Measurements from ENCODE around the gene ST6GAL1.
"Not testable (repeated sequence)": the region's sequence is repeated elsewhere in the genome, so short reads cannot be mapped to it uniquely, and the experiment has no call there.

The ST6GAL1 gene

DNA sequence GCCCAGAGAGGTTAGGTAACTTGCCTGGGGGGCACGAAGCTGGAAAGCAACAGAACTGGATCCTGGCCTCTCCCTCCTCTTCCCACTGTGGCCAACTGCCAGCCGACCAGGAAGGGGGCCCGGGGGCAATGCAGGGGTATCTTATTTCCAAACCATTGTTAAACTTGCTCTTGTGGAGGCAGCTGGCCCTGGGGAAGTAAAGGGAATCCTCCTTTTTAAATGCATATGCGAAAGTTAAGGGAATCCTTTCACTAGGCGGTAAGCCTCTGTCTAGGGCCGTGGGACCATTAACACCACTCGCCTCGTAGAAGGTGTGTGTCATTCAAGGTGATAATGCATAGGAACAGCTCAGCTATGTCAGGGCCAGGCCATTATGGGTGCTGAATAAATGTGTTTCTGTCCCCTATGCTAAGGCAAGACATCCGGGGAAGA, 68.6 kb downstream of the ST6GAL1 start:
- H3K9me3 Mint-ChIP-seq = peaks cover 8% of the 10 kb centered on the region
- H3K4me3 Mint-ChIP-seq = no peak overlapping the region
- H3K27ac Mint-ChIP-seq = no peak overlapping the region
- peaks cover 26% of the 10 kb centered on the region for H3K36me3 Mint-ChIP-seq (ENCODE audit: low read depth)
- peaks cover 73% of the 10 kb centered on the region for H3K4me1 Mint-ChIP-seq (ENCODE audit: low read depth)
- no peaks in the 10 kb centered on the region for H3K27me3 Mint-ChIP-seq

DNA sequence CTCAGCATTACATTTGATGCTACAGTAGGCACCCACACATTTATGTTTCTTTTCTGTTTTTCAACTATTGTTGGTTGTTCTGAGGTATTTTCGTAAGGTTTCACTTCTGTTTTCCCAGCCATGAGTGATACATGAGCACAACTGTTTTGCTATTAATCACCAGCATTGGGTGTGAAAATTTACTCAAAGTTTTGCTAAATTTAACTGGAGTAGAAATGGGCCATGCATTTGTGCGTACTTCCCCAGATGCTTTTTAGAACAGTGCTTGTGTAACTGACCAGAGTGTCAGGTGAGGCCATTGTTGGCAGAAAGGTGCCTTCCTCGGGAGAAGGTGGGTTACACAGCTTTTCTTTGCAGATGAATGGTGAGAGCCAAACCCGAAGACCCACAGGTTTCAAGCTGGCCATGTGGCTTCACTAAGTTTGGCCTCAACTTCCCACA, 70.4 kb downstream of the ST6GAL1 start:
- Mint-ChIP-seq H3K4me3 (peak overlapping the region; percentile 61), H3K4me1 (ENCODE audit: low read depth) (peaks cover 85% of the 10 kb centered on the region), H3K27ac (peak overlapping the region; percentile 89), H3K36me3 (ENCODE audit: low read depth) (peaks cover 40% of the 10 kb centered on the region), H3K9me3 (peaks cover 14% of the 10 kb centered on the region), H3K27me3 (no peaks in the 10 kb centered on the region)

- H3K27ac Mint-ChIP-seq = no peak overlapping the region
- H3K4me3 Mint-ChIP-seq = no peak overlapping the region
- peaks cover 90% of the 10 kb centered on the region for H3K4me1 Mint-ChIP-seq (ENCODE audit: low read depth)
- H3K9me3 Mint-ChIP-seq = peaks cover 18% of the 10 kb centered on the region
- H3K36me3 Mint-ChIP-seq (ENCODE audit: low read depth) = peaks cover 61% of the 10 kb centered on the region
- no peaks in the 10 kb centered on the region for H3K27me3 Mint-ChIP-seq
These were observed 72.6 kb downstream of the ST6GAL1 start for GRCh38 chr3:187002915-187003314.

DNA sequence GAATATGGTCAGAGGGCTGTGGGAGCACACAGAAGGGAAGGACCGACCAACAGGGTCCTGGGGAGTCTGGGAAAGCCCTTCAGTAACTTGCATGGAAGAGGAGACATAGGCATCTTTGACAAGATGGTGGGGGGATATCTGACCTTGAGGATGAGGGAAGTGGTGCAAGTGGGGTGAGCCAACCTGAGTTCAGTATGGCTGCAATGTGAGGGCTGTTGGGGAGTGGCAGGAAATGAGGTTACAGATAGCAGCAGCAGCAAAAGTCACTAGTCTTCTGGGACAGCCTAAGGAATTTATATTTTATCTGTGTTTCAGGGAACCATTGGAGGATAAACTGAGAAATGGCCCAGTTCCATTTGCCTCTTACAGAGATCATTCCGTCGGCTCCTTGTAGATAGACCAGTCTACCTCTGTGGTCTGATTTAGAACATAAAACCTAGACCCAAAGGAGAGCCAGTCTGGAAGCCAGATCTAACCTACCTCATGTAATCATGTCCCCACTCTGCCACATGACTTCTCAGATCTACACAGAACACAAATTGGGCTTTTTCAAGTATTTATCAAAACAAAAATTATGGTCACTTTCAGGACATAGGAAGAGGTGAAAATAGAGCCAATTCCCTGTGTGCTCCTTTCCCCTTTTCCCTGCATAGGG, 75.6 kb downstream of the ST6GAL1 start:
- Mint-ChIP-seq H3K27me3 (no peaks in the 10 kb centered on the region), H3K9me3 (peaks cover 22% of the 10 kb centered on the region), H3K27ac (peak overlapping the region; percentile 51), H3K36me3 (ENCODE audit: low read depth) (peaks cover 67% of the 10 kb centered on the region), H3K4me3 (no peak overlapping the region), H3K4me1 (ENCODE audit: low read depth) (peaks cover 79% of the 10 kb centered on the region)

- peaks cover 80% of the 10 kb centered on the region for H3K4me1 Mint-ChIP-seq (ENCODE audit: low read depth)
- H3K27ac Mint-ChIP-seq = peak overlapping the region; percentile 7
- H3K27me3 Mint-ChIP-seq = no peaks in the 10 kb centered on the region
- H3K9me3 Mint-ChIP-seq = peaks cover 20% of the 10 kb centered on the region
- no peak overlapping the region for H3K4me3 Mint-ChIP-seq
- peaks cover 60% of the 10 kb centered on the region for H3K36me3 Mint-ChIP-seq (ENCODE audit: low read depth)
These were observed 76.7 kb downstream of the ST6GAL1 start for GRCh38 chr3:187006864-187007630.

GRCh38 chr3:187010382-187010781, 80.1 kb downstream of the ST6GAL1 start:
- H3K9me3 Mint-ChIP-seq, H3K4me3 Mint-ChIP-seq, H3K27me3 Mint-ChIP-seq, H3K27ac Mint-ChIP-seq: not testable (repeated sequence)
- Mint-ChIP-seq H3K4me1 (ENCODE audit: low read depth) (peaks cover 78% of the 10 kb centered on the region), H3K36me3 (ENCODE audit: low read depth) (peaks cover 49% of the 10 kb centered on the region)

- H3K27ac Mint-ChIP-seq = peak overlapping the region; percentile 94
- peaks cover 47% of the 10 kb centered on the region for H3K36me3 Mint-ChIP-seq (ENCODE audit: low read depth)
- no peaks in the 10 kb centered on the region for H3K27me3 Mint-ChIP-seq
- peak overlapping the region; percentile 70 for H3K4me3 Mint-ChIP-seq
- H3K9me3 Mint-ChIP-seq = peaks cover 8% of the 10 kb centered on the region
- H3K4me1 Mint-ChIP-seq (ENCODE audit: low read depth) = peaks cover 77% of the 10 kb centered on the region
These were observed 81.6 kb downstream of the ST6GAL1 start for GRCh38 chr3:187011915-187012314.

DNA sequence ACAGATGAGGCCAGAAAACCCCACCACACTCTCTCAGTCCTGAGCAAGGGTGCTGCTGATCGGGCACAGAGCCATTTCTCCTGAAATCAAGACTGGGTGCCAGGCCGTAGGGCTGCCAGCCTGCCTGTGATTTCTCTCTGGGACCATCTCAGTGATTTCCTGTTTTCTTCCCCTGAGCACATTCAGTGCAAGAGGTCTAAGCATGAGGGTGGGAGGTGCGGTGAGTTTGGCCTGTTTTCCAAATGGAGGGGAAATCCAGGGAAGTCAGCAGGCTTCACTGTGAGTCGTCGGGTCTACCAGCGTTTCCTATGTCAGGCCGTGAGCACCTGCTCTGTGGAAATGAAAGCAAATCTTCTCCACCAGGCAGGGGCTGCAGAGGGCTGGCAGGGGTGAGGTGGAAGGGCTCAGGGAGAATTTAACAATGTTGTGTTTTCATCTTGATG, 82.3 kb downstream of the ST6GAL1 start:
- Mint-ChIP-seq H3K9me3 (peaks cover 6% of the 10 kb centered on the region), H3K36me3 (ENCODE audit: low read depth) (peaks cover 42% of the 10 kb centered on the region), H3K27me3 (no peaks in the 10 kb centered on the region), H3K27ac (peak overlapping the region; percentile 94), H3K4me1 (ENCODE audit: low read depth) (peaks cover 76% of the 10 kb centered on the region), H3K4me3 (peak overlapping the region; percentile 70)

DNA sequence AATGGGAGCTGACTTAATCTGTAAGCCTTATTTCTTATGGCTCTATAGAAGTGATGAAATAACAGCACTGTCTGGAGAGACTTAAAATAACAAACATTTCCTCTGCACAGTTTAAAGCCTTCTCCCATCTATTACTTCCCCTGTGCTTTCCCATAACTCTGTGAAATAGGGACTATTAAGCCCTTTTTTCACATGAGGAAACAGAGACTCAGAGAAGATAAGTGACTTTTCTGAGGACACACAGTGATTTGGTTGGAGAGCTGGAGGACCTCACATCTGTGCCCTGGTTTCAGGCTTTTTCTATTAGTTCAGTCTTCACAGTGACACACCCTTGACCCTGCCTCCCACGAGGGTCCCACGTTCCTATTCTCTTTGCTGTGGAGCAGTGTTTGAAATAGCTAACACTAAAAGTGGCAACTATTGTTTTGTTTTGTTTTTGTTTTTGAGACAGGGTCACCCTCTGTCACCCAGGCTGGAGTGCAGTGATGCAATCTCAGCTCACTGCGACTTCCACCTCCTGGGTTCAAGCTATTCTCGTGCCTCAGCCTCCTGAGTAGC, 82.9 kb downstream of the ST6GAL1 start:
- Mint-ChIP-seq H3K36me3 (ENCODE audit: low read depth) (peaks cover 37% of the 10 kb centered on the region), H3K27me3 (no peaks in the 10 kb centered on the region), H3K27ac (peak overlapping the region; percentile 94), H3K4me3 (peak overlapping the region; percentile 70), H3K4me1 (ENCODE audit: low read depth) (peaks cover 71% of the 10 kb centered on the region), H3K9me3 (peaks cover under 1% of the 10 kb centered on the region)

GRCh38 chr3:187014417-187014864, 84.1 kb downstream of the ST6GAL1 start:
- no peaks in the 10 kb centered on the region for H3K9me3 Mint-ChIP-seq
- H3K4me1 Mint-ChIP-seq (ENCODE audit: low read depth) = peaks cover 72% of the 10 kb centered on the region
- peak overlapping the region; percentile 60 for H3K27ac Mint-ChIP-seq

GRCh38 chr3:187015903-187016638, 85.7 kb downstream of the ST6GAL1 start:
- Mint-ChIP-seq H3K4me1 (ENCODE audit: low read depth) (peaks cover 83% of the 10 kb centered on the region), H3K4me3 (peak overlapping the region; percentile 26), H3K27ac (peak overlapping the region; percentile 53), H3K36me3 (ENCODE audit: low read depth) (peaks cover 37% of the 10 kb centered on the region), H3K9me3 (no peaks in the 10 kb centered on the region), H3K27me3 (no peaks in the 10 kb centered on the region)

More at GRCh38 chr3:187014417-187014864, 84.1 kb downstream of the ST6GAL1 start:
- Mint-ChIP-seq H3K36me3 (ENCODE audit: low read depth) (peaks cover 32% of the 10 kb centered on the region), H3K27me3 (no peaks in the 10 kb centered on the region), H3K4me3 (no peak overlapping the region)

GRCh38 chr3:187016639-187017345, 86.5 kb downstream of the ST6GAL1 start:
- Mint-ChIP-seq H3K27me3 (no peaks in the 10 kb centered on the region), H3K4me1 (ENCODE audit: low read depth) (peaks cover 81% of the 10 kb centered on the region), H3K36me3 (ENCODE audit: low read depth) (peaks cover 38% of the 10 kb centered on the region), H3K9me3 (no peaks in the 10 kb centered on the region), H3K27ac (peak overlapping the region; percentile 53), H3K4me3 (peak overlapping the region; percentile 26)

GRCh38 chr3:187017511-187018230, 87.3 kb downstream of the ST6GAL1 start:
- H3K4me3 Mint-ChIP-seq = no peak overlapping the region
- H3K36me3 Mint-ChIP-seq (ENCODE audit: low read depth) = peaks cover 42% of the 10 kb centered on the region
- no peaks in the 10 kb centered on the region for H3K27me3 Mint-ChIP-seq
- H3K4me1 Mint-ChIP-seq (ENCODE audit: low read depth) = peaks cover 81% of the 10 kb centered on the region
- H3K27ac Mint-ChIP-seq = peak overlapping the region; percentile 45
- H3K9me3 Mint-ChIP-seq = no peaks in the 10 kb centered on the region
